CD14-positive monocyte (primary cell): ENCODE results near the gene LIX1L. TPM values are rescaled to one million over a fixed set of nuclear protein-coding genes. Genes with fewer than 3 reads are reported as not detected.

Experiments used
- DNase-seq, 3 donors: peaks; one replicate each; pipeline ENCODE4 v3.0.0-alpha.2; 2011 to 2022
- H2AFZ ChIP-seq: 2 replicates; pipeline ENCODE4 v1.6.0; 2012; ENCODE audit warnings: mild to moderate bottlenecking, low read depth, low read length, inconsistent platforms; ENCODE audit not compliant: insufficient read depth, poor library complexity, severe bottlenecking
- H3K27ac ChIP-seq, 2 donors: 1 replicate in 1 of 2; 2 replicates in 1 of 2; pipeline ENCODE4 v1.5.1; 2012 to 2013; ENCODE audit warnings: low read length in 2 of 2, control low read depth in 1 of 2, inconsistent platforms in 1 of 2, low read depth in 1 of 2, mild to moderate bottlenecking in 1 of 2
- H3K27me3 ChIP-seq, 2 donors: one replicate each; pipeline versions ENCODE4 v1.6.0 to v1.6.1; 2011 to 2013; ENCODE audit warnings: low read length in 2 of 2; ENCODE audit not compliant: control insufficient read depth in 2 of 2, insufficient read depth in 2 of 2
- H3K36me3 ChIP-seq, 2 donors: replicated peaks in 1 of 2; 1 replicate in 1 of 2; 2 replicates in 1 of 2; pipeline versions ENCODE4 v1.5.1 to v1.6.1; 2012 to 2013; ENCODE audit warnings: low read length in 2 of 2, control low read depth in 1 of 2, inconsistent platforms in 1 of 2, mild to moderate bottlenecking in 1 of 2; ENCODE audit not compliant: insufficient read depth in 2 of 2, control insufficient read depth in 1 of 2
- H3K4me1 ChIP-seq, 2 donors: 1 replicate in 1 of 2; 2 replicates in 1 of 2; pipeline versions ENCODE4 v1.5.1 to v1.6.1; 2012 to 2013; ENCODE audit warnings: low read length in 2 of 2, control low read depth in 1 of 2, inconsistent platforms in 1 of 2, mild to moderate bottlenecking in 1 of 2, moderate library complexity in 1 of 2; ENCODE audit not compliant: insufficient read depth in 2 of 2, control insufficient read depth in 1 of 2
- H3K4me2 ChIP-seq: replicated peaks from 2 replicates; pipeline ENCODE3; 2012; ENCODE audit warnings: low read length, moderate library complexity, mild to moderate bottlenecking; ENCODE audit not compliant: poor library complexity, severe bottlenecking; ENCODE audit errors: extremely low read depth
- H3K4me3 ChIP-seq, 3 experiments: fragments of 200-600 bp in 1 of 3; sonication (generic) in 1 of 3; replicated peaks in 1 of 3; 1 replicate in 2 of 3; 2 replicates in 1 of 3; pipeline ENCODE4 v1.5.1; 2011 to 2013; ENCODE audit warnings: low read length in 3 of 3, mild to moderate bottlenecking in 3 of 3, control low read depth in 2 of 3, low read depth in 2 of 3, inconsistent platforms in 1 of 3, moderate library complexity in 1 of 3
- H3K79me2 ChIP-seq: 2 replicates; pipeline ENCODE4 v1.6.0; 2012; ENCODE audit warnings: mild to moderate bottlenecking, control low read depth, inconsistent platforms, low read length, moderate library complexity; ENCODE audit not compliant: insufficient read depth
- H3K9ac ChIP-seq: 2 replicates; pipeline ENCODE4 v1.6.0; 2017; ENCODE audit warnings: low read length, mild to moderate bottlenecking; ENCODE audit not compliant: insufficient read depth, poor library complexity, severe bottlenecking
- H3K9me3 ChIP-seq, 2 donors: replicated peaks in 1 of 2; 1 replicate in 1 of 2; 2 replicates in 1 of 2; pipeline versions ENCODE4 v1.5.1 to v1.6.1; 2012 to 2013; ENCODE audit warnings: low read length in 2 of 2, control low read depth in 1 of 2; ENCODE audit not compliant: control insufficient read depth in 1 of 2, insufficient read depth in 1 of 2
- H4K20me1 ChIP-seq: 2 replicates; pipeline ENCODE4 v1.6.0; 2012; ENCODE audit warnings: mild to moderate bottlenecking, low read length, control low read depth, moderate library complexity; ENCODE audit not compliant: insufficient read depth
- H3K27ac Mint-ChIP-seq, 7 donors: one replicate each; pipeline ENCODE4 v1.8.0; 2020; ENCODE audit warnings: mild to moderate bottlenecking in 7 of 7, mixed read lengths in 7 of 7, moderate library complexity in 6 of 7, inconsistent platforms in 2 of 7
- H3K27me3 Mint-ChIP-seq, 3 donors: one replicate each; pipeline ENCODE4 v1.8.0; 2021 to 2022; ENCODE audit warnings: low read depth in 3 of 3, mild to moderate bottlenecking in 3 of 3, mixed read lengths in 3 of 3, moderate library complexity in 3 of 3, inconsistent platforms in 1 of 3
- H3K36me3 Mint-ChIP-seq, 2 donors: one replicate each; pipeline ENCODE4 v1.8.0; 2020; ENCODE audit warnings: mixed read lengths in 2 of 2, inconsistent platforms in 1 of 2, mild to moderate bottlenecking in 1 of 2
- H3K4me1 Mint-ChIP-seq: one replicate; pipeline ENCODE4 v1.8.0; 2020; ENCODE audit warnings: mild to moderate bottlenecking, mixed read lengths
- H3K4me3 Mint-ChIP-seq, 2 donors: one replicate each; pipeline ENCODE4 v1.8.0; 2020; ENCODE audit warnings: mild to moderate bottlenecking in 2 of 2, mixed read lengths in 2 of 2, moderate library complexity in 1 of 2
- H3K9me3 Mint-ChIP-seq, 7 donors: one replicate each; pipeline ENCODE4 v1.8.0; 2020 to 2022; ENCODE audit warnings: mixed read lengths in 7 of 7, mild to moderate bottlenecking in 6 of 7, moderate library complexity in 6 of 7, inconsistent platforms in 2 of 7
- WGBS: methylation state at CpG from one replicate; pipeline ENCODE4 v1.1.5; 2013; ENCODE audit warnings: missing lambda C conversion rate; ENCODE audit not compliant: insufficient coverage; 5-methylcytosine and 5-hydroxymethylcytosine counted together
- intact Hi-C, 2 donors: fragments of 100-400 bp; cut with micrococcal nuclease; formaldehyde crosslinking; loops; one replicate each; pipeline versions ENCODE4 v1.15.0 to v1.15.1; 2023
- polyA plus RNA-seq, 3 donors: library from polyadenylated mRNA; depleted of rRNA in 1 of 3; unstranded in 2 of 3; stranded (reverse) in 1 of 3; fragments of 300-500 nt in 2 of 3; fragments of >200 nt in 1 of 3; fragmentation: Illumina TruSeq in 2 of 3; gene quantifications; 1 replicate in 2 of 3; 2 replicates in 1 of 3; pipeline ENCODE4 v1.2.3, GENCODE V29; 2012 to 2021
- TF ChIP-seq, protein P1 (sequence below): fragments of 200-600 bp; IDR thresholded peaks from one replicate; pipeline ENCODE4 v1.8.0; 2022; ENCODE audit warnings: antibody characterized with exemption, mild to moderate bottlenecking

LIX1L gene
- polyA plus RNA-seq, 3 donors, result 6.3 to 13.6 (median 8.5) TPM

DNA sequence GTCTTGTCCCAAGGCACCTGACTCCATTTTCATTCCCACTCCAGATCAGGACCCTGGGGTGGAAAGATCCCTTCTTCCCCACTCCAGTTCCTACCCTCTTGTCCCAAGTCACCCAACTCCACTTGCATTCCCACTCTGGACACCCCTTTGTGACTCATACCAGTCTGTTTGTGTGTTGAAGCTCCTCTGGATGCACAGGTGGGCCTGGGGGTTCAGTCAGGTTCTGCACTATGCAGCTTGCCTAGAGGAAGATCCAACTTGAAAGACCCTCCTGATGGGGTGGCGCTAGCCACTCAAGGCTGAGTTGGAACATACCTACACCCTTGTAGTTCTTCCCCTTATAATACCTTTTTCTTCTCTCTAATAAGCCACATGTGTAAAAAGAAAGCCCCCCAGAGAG is 62.3 kb downstream of the LIX1L start:
- no peak overlapping the region for H3K27ac ChIP-seq
- DNase-seq, result no peak
- H3K36me3 Mint-ChIP-seq, result peaks cover 0 to 2% of the 10 kb centered on the region in 2 donors
- no peak overlapping the region for H2AFZ ChIP-seq
- no peak overlapping the region for H3K9ac ChIP-seq
- H3K36me3 ChIP-seq, result no peaks in the 10 kb centered on the region
- no peaks in the 10 kb centered on the region for H3K4me1 Mint-ChIP-seq
- TF ChIP-seq, protein P1, sequence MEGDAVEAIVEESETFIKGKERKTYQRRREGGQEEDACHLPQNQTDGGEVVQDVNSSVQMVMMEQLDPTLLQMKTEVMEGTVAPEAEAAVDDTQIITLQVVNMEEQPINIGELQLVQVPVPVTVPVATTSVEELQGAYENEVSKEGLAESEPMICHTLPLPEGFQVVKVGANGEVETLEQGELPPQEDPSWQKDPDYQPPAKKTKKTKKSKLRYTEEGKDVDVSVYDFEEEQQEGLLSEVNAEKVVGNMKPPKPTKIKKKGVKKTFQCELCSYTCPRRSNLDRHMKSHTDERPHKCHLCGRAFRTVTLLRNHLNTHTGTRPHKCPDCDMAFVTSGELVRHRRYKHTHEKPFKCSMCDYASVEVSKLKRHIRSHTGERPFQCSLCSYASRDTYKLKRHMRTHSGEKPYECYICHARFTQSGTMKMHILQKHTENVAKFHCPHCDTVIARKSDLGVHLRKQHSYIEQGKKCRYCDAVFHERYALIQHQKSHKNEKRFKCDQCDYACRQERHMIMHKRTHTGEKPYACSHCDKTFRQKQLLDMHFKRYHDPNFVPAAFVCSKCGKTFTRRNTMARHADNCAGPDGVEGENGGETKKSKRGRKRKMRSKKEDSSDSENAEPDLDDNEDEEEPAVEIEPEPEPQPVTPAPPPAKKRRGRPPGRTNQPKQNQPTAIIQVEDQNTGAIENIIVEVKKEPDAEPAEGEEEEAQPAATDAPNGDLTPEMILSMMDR, result no peak
- H4K20me1 ChIP-seq, result no peaks in the 10 kb centered on the region
- H3K9me3 Mint-ChIP-seq, result no peaks in the 10 kb centered on the region
- H3K27me3 Mint-ChIP-seq, result peaks cover 0 to 6% (median 3%) of the 10 kb centered on the region in 3 donors
- intact Hi-C loops, result loop anchor here in 1 of 2 donors (10.0 kb wide), 1 partner anchor 119 kb away; no protein-coding TSS in a partner anchor
- 83% methylated on average over 1 of the region's 1 CpG for WGBS
- H3K27me3 ChIP-seq, result no peaks in the 10 kb centered on the region
- no peak overlapping the region for H3K4me3 Mint-ChIP-seq
- no peak overlapping the region for H3K4me3 ChIP-seq
- no peaks in the 10 kb centered on the region for H3K9me3 ChIP-seq
- H3K4me2 ChIP-seq, result no peak overlapping the region
- no peaks in the 10 kb centered on the region for H3K79me2 ChIP-seq
- H3K4me1 ChIP-seq, result no peaks in the 10 kb centered on the region
- no peak overlapping the region for H3K27ac Mint-ChIP-seq

DNA sequence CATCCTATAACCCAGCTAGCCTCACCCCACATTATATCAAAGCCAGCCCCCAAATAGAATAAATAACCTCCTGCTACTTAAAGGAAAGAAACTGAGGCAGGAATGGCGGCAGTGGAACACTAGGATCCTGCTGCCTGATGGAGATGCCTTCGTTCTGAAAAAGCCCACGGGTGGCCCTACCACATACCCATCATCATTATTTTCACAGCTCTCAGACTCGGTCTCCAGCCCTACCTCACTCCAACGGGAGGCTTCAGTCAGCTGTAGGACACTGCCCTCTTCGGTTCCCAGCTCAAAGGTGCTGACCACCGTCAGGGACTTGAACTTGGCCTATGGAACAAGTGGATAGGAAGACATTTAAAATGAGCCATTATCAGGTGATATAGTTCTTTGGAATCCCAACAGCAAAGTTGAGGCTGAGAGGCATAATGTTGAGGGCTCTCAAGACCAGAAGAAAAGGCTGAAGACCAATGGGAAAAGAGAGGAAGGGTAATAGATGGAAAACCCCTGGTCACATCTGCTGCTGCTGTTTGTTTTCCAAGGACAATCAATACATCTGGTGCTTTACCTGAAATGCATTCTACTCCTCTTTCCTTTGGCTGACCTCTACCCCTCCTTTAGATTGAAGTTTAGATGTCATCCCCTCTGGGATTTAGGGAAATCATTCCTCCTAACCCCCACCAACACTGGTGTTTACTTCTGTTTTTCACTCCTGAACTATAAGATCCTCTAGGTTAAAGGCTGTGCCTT is 64.3 kb downstream of the LIX1L start:
- DNase-seq, result no peak
- Histone ChIP-seq H4K20me1 (no peaks in the 10 kb centered on the region), H3K27ac (no peak overlapping the region), H3K9me3 (no peaks in the 10 kb centered on the region), H3K4me1 (no peaks in the 10 kb centered on the region), H3K4me2 (no peak overlapping the region), H3K9ac (no peak overlapping the region), H3K79me2 (no peaks in the 10 kb centered on the region), H3K27me3 (no peaks in the 10 kb centered on the region), H3K36me3 (no peaks in the 10 kb centered on the region), H3K4me3 (no peak overlapping the region), H2AFZ (no peak overlapping the region)
- Mint-ChIP-seq H3K27ac (no peak overlapping the region), H3K36me3 (peaks cover 0 to 2% of the 10 kb centered on the region in 2 donors), H3K9me3 (no peaks in the 10 kb centered on the region), H3K27me3 (peaks cover 0 to 6% (median 1%) of the 10 kb centered on the region in 3 donors), H3K4me3 (no peak overlapping the region), H3K4me1 (no peaks in the 10 kb centered on the region)
- TF ChIP-seq, protein P1, result no peak
- 98% methylated on average over 5 of the region's 7 CpGs for WGBS
- intact Hi-C loops, result loop anchor here (5.0 to 10.0 kb wide), 2 partner anchors 119 to 121 kb away; no protein-coding TSS in a partner anchor
